ENCODE measurements around the gene MEIOB. TPM values are rescaled to one million over a fixed set of nuclear protein-coding genes. Genes with fewer than 3 reads are reported as not detected.

MEIOB gene
- total RNA-seq, 1 donor, result not detected

DNA sequence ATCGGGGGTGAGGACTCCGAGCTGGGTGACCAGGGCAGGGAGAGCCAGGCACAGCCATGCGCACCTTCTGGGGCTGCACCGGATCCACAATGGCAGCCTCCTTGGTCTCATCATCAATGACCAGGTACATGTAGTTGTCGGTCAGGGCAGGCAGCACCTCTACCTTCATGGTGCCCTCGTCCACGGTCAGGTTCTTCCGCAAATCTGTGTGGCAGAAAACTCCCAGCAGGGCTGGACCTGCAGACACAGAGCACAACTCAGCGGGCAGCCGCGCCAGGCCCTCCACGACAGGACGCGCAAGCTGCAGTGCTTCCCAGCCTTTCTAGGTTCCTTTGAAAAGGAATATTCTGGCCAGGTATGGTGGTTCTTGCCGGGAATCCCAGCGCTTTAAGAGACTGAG is 49.2 kb downstream of the MEIOB start:
- no peak overlapping the region for H3K4me3 ChIP-seq (ENCODE audit: low read depth, low read length)
- TF ChIP-seq, protein P1, sequence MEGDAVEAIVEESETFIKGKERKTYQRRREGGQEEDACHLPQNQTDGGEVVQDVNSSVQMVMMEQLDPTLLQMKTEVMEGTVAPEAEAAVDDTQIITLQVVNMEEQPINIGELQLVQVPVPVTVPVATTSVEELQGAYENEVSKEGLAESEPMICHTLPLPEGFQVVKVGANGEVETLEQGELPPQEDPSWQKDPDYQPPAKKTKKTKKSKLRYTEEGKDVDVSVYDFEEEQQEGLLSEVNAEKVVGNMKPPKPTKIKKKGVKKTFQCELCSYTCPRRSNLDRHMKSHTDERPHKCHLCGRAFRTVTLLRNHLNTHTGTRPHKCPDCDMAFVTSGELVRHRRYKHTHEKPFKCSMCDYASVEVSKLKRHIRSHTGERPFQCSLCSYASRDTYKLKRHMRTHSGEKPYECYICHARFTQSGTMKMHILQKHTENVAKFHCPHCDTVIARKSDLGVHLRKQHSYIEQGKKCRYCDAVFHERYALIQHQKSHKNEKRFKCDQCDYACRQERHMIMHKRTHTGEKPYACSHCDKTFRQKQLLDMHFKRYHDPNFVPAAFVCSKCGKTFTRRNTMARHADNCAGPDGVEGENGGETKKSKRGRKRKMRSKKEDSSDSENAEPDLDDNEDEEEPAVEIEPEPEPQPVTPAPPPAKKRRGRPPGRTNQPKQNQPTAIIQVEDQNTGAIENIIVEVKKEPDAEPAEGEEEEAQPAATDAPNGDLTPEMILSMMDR (IDR thresholded peaks at IDR 0.05; ENCODE audit: insufficient read depth, low read depth, low read length), result no peak
- no peak for DNase-seq (ENCODE audit: low read depth)

GRCh38 chr16:1821861-1822611 is 49.9 kb downstream of the MEIOB start:
- H3K4me3 ChIP-seq (ENCODE audit: low read depth, low read length), result no peak overlapping the region
- no peak for DNase-seq (ENCODE audit: low read depth)
- TF ChIP-seq, protein P1 (IDR thresholded peaks at IDR 0.05; ENCODE audit: insufficient read depth, low read depth, low read length), result no peak

GRCh38 chr16:1820946-1821290 is 51.0 kb downstream of the MEIOB start:
- TF ChIP-seq, protein P1 (IDR thresholded peaks at IDR 0.05; ENCODE audit: insufficient read depth, low read depth, low read length), result no peak
- DNase-seq (ENCODE audit: low read depth), result no peak
- H3K4me3 ChIP-seq (ENCODE audit: low read depth, low read length), result no peak overlapping the region

- H3K4me3 ChIP-seq (ENCODE audit: low read depth, low read length), result no peak overlapping the region
- no peak for DNase-seq (ENCODE audit: low read depth)
- TF ChIP-seq, protein P1 (IDR thresholded peaks at IDR 0.05; ENCODE audit: insufficient read depth, low read depth, low read length), result no peak
These were observed 51.6 kb downstream of the MEIOB start for GRCh38 chr16:1820096-1820945.

DNA sequence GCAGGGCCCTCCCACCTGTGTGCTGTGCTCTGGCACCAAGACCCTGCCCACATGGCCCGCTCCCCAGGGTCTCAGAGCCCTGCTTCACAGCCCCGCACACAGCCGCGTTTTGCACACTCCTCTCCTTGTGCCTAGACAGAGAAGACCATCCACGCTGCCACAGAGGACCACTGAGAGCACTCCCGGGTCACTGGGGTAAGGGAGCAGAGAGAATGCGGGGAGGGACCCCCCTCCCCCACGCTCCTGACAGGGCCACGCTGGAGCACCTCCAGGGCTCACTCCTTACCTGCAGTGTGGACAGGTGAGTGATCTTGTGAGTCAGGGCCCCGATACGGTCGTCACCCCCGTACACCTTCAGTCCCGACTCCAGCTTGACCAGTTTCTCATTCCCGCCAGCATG is 52.4 kb downstream of the MEIOB start:
- no peak for DNase-seq (ENCODE audit: low read depth)
- TF ChIP-seq, protein P1 (IDR thresholded peaks at IDR 0.05; ENCODE audit: insufficient read depth, low read depth, low read length), result no peak
- H3K4me3 ChIP-seq (ENCODE audit: low read depth, low read length), result no peak overlapping the region

GRCh38 chr16:1818873-1819525 is 53.0 kb downstream of the MEIOB start:
- no peak overlapping the region for H3K4me3 ChIP-seq (ENCODE audit: low read depth, low read length)
- DNase-seq (ENCODE audit: low read depth), result no peak
- TF ChIP-seq, protein P1 (IDR thresholded peaks at IDR 0.05; ENCODE audit: insufficient read depth, low read depth, low read length), result no peak

Measured in fibroblast of villous mesenchyme (primary cell).